HCT116 (cell line): ENCODE data around the gene LPO. TPM values are rescaled to one million over a fixed set of nuclear protein-coding genes. Genes with fewer than 3 reads are reported as not detected.

ENCODE experiments used
- ATAC-seq: fragments of 200-7000 bp; cut with Tn5 transposase; 2 replicates; pipeline ENCODE4 v1.9.1; 2020; ENCODE audit warnings: mild to moderate bottlenecking, moderate library complexity
- BruUV-seq: library from RNA; stranded (reverse); fragments of 400-500 nt; replicated peaks from 2 replicates; lab custom pipeline; 2021; lab: Mats Ljungman, UMichigan
- CTCF ChIA-PET: fragments of 300-600 bp; sonication (Branson Sonifier 250); formaldehyde crosslinking; loops from one replicate; lab custom pipeline; 2021; ENCODE audit warnings: antibody characterized with exemption; lab: Charles Lee
- POLR2A ChIA-PET: fragments of 300-600, 350-600 bp; sonication (Branson Sonifier 250); formaldehyde crosslinking; loops from one replicate; lab custom pipeline; 2021; ENCODE audit warnings: antibody characterized with exemption; lab: Charles Lee
- RAD21 ChIA-PET, 2 experiments: fragments of 300-600 bp; sonication (Branson Sonifier 250); formaldehyde crosslinking; loops; one replicate each; lab custom pipeline; 2023; ENCODE audit warnings: low total read pairs in 2 of 2; ENCODE audit not compliant: uncharacterized antibody in 2 of 2, unreplicated experiment in 2 of 2, low non-redundant PET in 1 of 2; lab: Charles Lee
- DNase-seq: peaks from one replicate; pipeline ENCODE4 v3.0.0-alpha.2; 2010; ENCODE audit warnings: low read depth, low spot score
- H2AFZ ChIP-seq: fragments of 200-600 bp; shearing (Covaris generic), sonication (generic); 2 replicates; pipeline ENCODE4 v1.6.1; 2017; ENCODE audit warnings: low read depth, mixed run types, mixed read lengths, antibody characterized with exemption, low read length; ENCODE audit not compliant: poor library complexity, severe bottlenecking
- H3K27ac ChIP-seq: 2 replicates; pipeline ENCODE4 v1.5.1; 2012; ENCODE audit warnings: low read depth, low read length
- H3K27me3 ChIP-seq: fragments of 200-600 bp; sonication (generic); 2 replicates; pipeline ENCODE4 v1.6.1; 2016; ENCODE audit warnings: mixed run types, low read length, mixed read lengths; ENCODE audit not compliant: insufficient read depth
- H3K36me3 ChIP-seq, 2 experiments: fragments of 200-500 bp in 1 of 2; fragments of 200-600 bp in 1 of 2; sonication (Bioruptor generic) in 1 of 2; sonication (generic) in 1 of 2; 2 replicates each; pipeline versions ENCODE4 v1.5.1 to v1.6.1; 2014 to 2016; ENCODE audit warnings: low read length in 2 of 2, inconsistent platforms in 1 of 2, mixed read lengths in 1 of 2, mixed run types in 1 of 2; ENCODE audit not compliant: insufficient read depth in 2 of 2, control insufficient read depth in 1 of 2
- H3K4me1 ChIP-seq, 2 experiments: fragments of 200-600 bp in 1 of 2; sonication (generic) in 1 of 2; 2 replicates each; pipeline versions ENCODE4 v1.5.1 to v1.6.1; 2012 to 2017; ENCODE audit warnings: low read length in 2 of 2, inconsistent platforms in 1 of 2, mild to moderate bottlenecking in 1 of 2, mixed read lengths in 1 of 2, mixed run types in 1 of 2, moderate library complexity in 1 of 2; ENCODE audit not compliant: insufficient read depth in 2 of 2, control insufficient read depth in 1 of 2
- H3K4me2 ChIP-seq: fragments of 200-600 bp; sonication (generic); 2 replicates; pipeline ENCODE4 v1.6.1; 2017; ENCODE audit warnings: mixed run types, low read length, mixed read lengths
- H3K4me3 ChIP-seq, 2 experiments: fragments of 200-600 bp in 1 of 2; sonication (generic) in 1 of 2; replicated peaks in 1 of 2; 2 replicates each; pipeline ENCODE4 v1.5.1; 2011 to 2016; ENCODE audit warnings: low read length in 2 of 2, control low read depth in 1 of 2, low read depth in 1 of 2, mild to moderate bottlenecking in 1 of 2, mixed read lengths in 1 of 2, mixed run types in 1 of 2
- H3K79me2 ChIP-seq: fragments of 200-600 bp; sonication (generic); 2 replicates; pipeline ENCODE4 v1.6.1; 2017; ENCODE audit warnings: mild to moderate bottlenecking, mixed run types, low read length, moderate library complexity, mixed read lengths; ENCODE audit not compliant: insufficient read depth
- H3K9ac ChIP-seq: fragments of 200-600 bp; sonication (generic); 2 replicates; pipeline ENCODE4 v1.6.1; 2016; ENCODE audit warnings: low read length, mixed read lengths
- H3K9me2 ChIP-seq: fragments of 200-600 bp; sonication (generic), shearing (Covaris generic); 2 replicates; pipeline ENCODE4 v1.6.1; 2017; ENCODE audit warnings: mixed run types, mild to moderate bottlenecking, moderate library complexity; ENCODE audit not compliant: insufficient read depth
- H3K9me3 ChIP-seq, 2 experiments: fragments of 200-500 bp in 1 of 2; fragments of 200-600 bp in 1 of 2; sonication (Bioruptor generic) in 1 of 2; sonication (generic) in 1 of 2; 2 replicates each; pipeline ENCODE4 v1.6.1; 2014 to 2017; ENCODE audit warnings: low read length in 2 of 2, mixed read lengths in 2 of 2, inconsistent platforms in 1 of 2, low read depth in 1 of 2, mild to moderate bottlenecking in 1 of 2, mixed run types in 1 of 2, moderate library complexity in 1 of 2; ENCODE audit not compliant: control insufficient read depth in 1 of 2, insufficient read depth in 1 of 2
- H4K20me1 ChIP-seq: fragments of 200-600 bp; sonication (generic), shearing (Covaris generic); 2 replicates; pipeline ENCODE4 v1.6.1; 2017; ENCODE audit warnings: mixed run types, mild to moderate bottlenecking, moderate library complexity; ENCODE audit not compliant: insufficient read depth
- CBX3 ChIP-seq: IDR thresholded peaks from 2 replicates; pipeline ENCODE4 v1.6.1; 2012; ENCODE audit warnings: low read depth
- FOSL1 ChIP-seq: IDR thresholded peaks from 2 replicates; pipeline ENCODE4 v1.6.1; 2012; ENCODE audit warnings: low read depth
- MAX ChIP-seq: IDR thresholded peaks from 2 replicates; pipeline ENCODE4 v1.6.1; 2012
- YY1 ChIP-seq: IDR thresholded peaks from 2 replicates; pipeline ENCODE4 v1.6.1; 2011; ENCODE audit warnings: low read length, low read depth, moderate library complexity, mild to moderate bottlenecking; ENCODE audit not compliant: insufficient replicate concordance; ENCODE audit errors: extremely low read depth
- ZBTB33 ChIP-seq: IDR thresholded peaks from 2 replicates; pipeline ENCODE4 v1.6.1; 2011; ENCODE audit warnings: mild to moderate bottlenecking, low read length, moderate library complexity; ENCODE audit not compliant: insufficient replicate concordance; ENCODE audit errors: extremely low read depth
- ZNF274 ChIP-seq: fragments of 200-500 bp; sonication (Bioruptor generic); IDR thresholded peaks from 2 replicates; pipeline ENCODE4 v1.6.1; 2014; ENCODE audit warnings: mild to moderate bottlenecking, low read depth, low read length, inconsistent platforms
- intact Hi-C: fragments of 100-400 bp; cut with micrococcal nuclease; formaldehyde crosslinking; loops from 2 replicates; pipeline ENCODE4 v1.10.0; 2022
- total RNA-seq: library from RNA; stranded (reverse); gene quantifications from one replicate; pipeline ENCODE4 v1.2.1, GENCODE V29; 2021; ENCODE audit not compliant: unreplicated experiment

The LPO gene
- total RNA-seq, 1 experiment from 2014 or later, result not detected

GRCh38 chr17:58300336-58300735 is 62.0 kb downstream of the LPO start:
- Histone ChIP-seq H3K4me3 (no peak overlapping the region), H3K9ac (no peak overlapping the region), H3K9me2 (no peaks in the 10 kb centered on the region), H3K4me2 (no peak overlapping the region)
- POLR2A ChIA-PET, result no interaction called here
- DNase-seq, result no peak
- no peak for TF ChIP-seq ZBTB33
- no peak for TF ChIP-seq MAX
- no peak for TF ChIP-seq CBX3
- no peak for TF ChIP-seq FOSL1
- TF ChIP-seq YY1, result no peak
- no peak for TF ChIP-seq ZNF274
- TF ChIP-seq, all 23 proteins: peak for 0
- Histone ChIP-seq H3K9me3 (no peaks in the 10 kb centered on the region), H2AFZ (no peak overlapping the region), H3K4me1 (peaks cover 0 to 9% of the 10 kb centered on the region in 2 experiments; a peak in 2 of 4 replicates), H3K36me3 (no peaks in the 10 kb centered on the region), H3K79me2 (no peaks in the 10 kb centered on the region), H3K27me3 (no peaks in the 10 kb centered on the region), H3K27ac (no peak overlapping the region), H4K20me1 (no peaks in the 10 kb centered on the region)
- ATAC-seq, result no peak
- ChIA-PET CTCF (interaction anchor here (0.9 kb wide), 1 partner anchor 17 kb away, joined by 3 read pairs; no protein-coding TSS in a partner anchor), RAD21 (no interaction called here)
- intact Hi-C loops, result no loop called here
- BruUV-seq, result no TSS peak
